Measurements from ENCODE around the gene GPR4.

DNA sequence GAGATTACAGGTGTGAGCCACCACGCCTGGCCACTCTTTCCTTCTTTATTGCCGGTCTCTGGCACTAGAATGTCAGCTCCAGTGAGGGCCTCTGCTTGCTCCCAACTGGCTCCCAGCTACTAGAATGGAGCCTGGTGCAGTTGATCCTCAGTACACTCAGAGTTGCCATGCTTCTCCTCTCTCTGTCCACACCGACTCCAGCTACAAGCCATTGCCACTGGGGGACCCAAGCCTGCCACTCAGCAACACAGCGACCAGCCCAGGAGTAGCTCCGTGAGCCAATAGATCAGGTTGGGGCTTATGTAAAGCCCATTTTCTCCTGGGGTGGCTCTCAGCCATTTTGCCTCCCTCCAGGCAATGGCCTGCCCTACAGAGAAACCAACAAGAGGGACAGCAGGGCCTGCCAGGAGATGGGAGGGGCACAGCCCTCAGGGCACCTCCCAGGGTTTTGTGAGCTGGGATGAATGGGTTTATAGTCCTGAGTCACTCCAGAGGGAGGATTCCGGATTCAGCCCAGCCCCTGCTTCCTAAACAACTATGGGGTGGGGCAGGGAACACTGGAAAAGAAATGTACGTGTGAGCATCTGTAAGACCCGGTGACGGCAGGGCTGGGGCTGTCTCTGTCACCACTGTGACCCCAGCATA, 53.9 kb downstream of the GPR4 start:
- TF ChIP-seq POLR2AphosphoS5 (IDR thresholded peaks at IDR 0.05; ENCODE audit: low read depth, low read length) (no peak), TAF1 (IDR thresholded peaks at IDR 0.05; ENCODE audit: borderline replicate concordance, insufficient read depth, low read length) (no peak), SIN3A (IDR thresholded peaks at IDR 0.05; ENCODE audit: borderline replicate concordance, insufficient read depth, low read length) (no peak)
